Suprapubic skin (tissue), 4 donors: ENCODE data around the gene SLC38A1. TPM values are rescaled to one million over a fixed set of nuclear protein-coding genes. Genes with fewer than 3 reads are reported as not detected.

ENCODE experiments used
- DNase-seq, 2 donors: peaks; one replicate each; pipeline ENCODE4 v3.0.0-alpha.2; 2019; ENCODE audit warnings: low spot score in 2 of 2
- H3K27ac ChIP-seq: fragments of 200-600 bp; sonication (generic); one replicate; pipeline ENCODE4 v1.5.1; 2019
- H3K27me3 ChIP-seq: fragments of 200-600 bp; sonication (generic); one replicate; pipeline ENCODE4 v1.5.1; 2019
- H3K36me3 ChIP-seq: fragments of 200-600 bp; sonication (generic); one replicate; pipeline ENCODE4 v1.5.1; 2019
- H3K4me1 ChIP-seq: fragments of 200-600 bp; sonication (generic); one replicate; pipeline ENCODE4 v1.5.1; 2019
- H3K4me3 ChIP-seq: fragments of 200-600 bp; sonication (generic); one replicate; pipeline ENCODE4 v1.5.1; 2019; ENCODE audit warnings: mild to moderate bottlenecking
- H3K9me3 ChIP-seq: fragments of 200-600 bp; sonication (generic); one replicate; pipeline ENCODE4 v1.5.1; 2019
- EP300 ChIP-seq: sonication (generic); formaldehyde crosslinking; IDR thresholded peaks from one replicate; pipeline ENCODE4 v1.6.1; 2017; ENCODE audit warnings: antibody characterized with exemption
- POLR2A ChIP-seq, 2 donors: fragments of 450-650 bp; IDR thresholded peaks; one replicate each; pipeline ENCODE4 v1.6.1; 2017; ENCODE audit warnings: antibody characterized with exemption in 2 of 2, mild to moderate bottlenecking in 2 of 2, moderate library complexity in 2 of 2
- POLR2AphosphoS5 ChIP-seq, 3 donors: sonication (generic); formaldehyde crosslinking; IDR thresholded peaks; one replicate each; pipeline ENCODE4 v1.6.1; 2017; ENCODE audit warnings: antibody characterized with exemption in 3 of 3
- WGBS: methylation state at CpG from one replicate; pipeline ENCODE4 v1.1.5; 2018; 5-methylcytosine and 5-hydroxymethylcytosine counted together
- total RNA-seq, 4 donors: library from RNA; depleted of rRNA; stranded (reverse); fragments of >200 nt; gene quantifications; one replicate each; pipeline ENCODE4 v1.1.0, GENCODE V29; 2016
- TF ChIP-seq, protein P1 (sequence below), 2 donors: fragments of 200-600 bp in 1 of 2; fragments of 450-650 bp in 1 of 2; sonication (generic) in 1 of 2; IDR thresholded peaks; one replicate each; pipeline ENCODE4 v1.5.1; 2016 to 2019; ENCODE audit warnings: antibody characterized with exemption in 2 of 2, mild to moderate bottlenecking in 1 of 2, moderate library complexity in 1 of 2

Gene SLC38A1
- total RNA-seq, 4 donors from 2014 or later: 96.2 to 110 (median 102) TPM

DNA sequence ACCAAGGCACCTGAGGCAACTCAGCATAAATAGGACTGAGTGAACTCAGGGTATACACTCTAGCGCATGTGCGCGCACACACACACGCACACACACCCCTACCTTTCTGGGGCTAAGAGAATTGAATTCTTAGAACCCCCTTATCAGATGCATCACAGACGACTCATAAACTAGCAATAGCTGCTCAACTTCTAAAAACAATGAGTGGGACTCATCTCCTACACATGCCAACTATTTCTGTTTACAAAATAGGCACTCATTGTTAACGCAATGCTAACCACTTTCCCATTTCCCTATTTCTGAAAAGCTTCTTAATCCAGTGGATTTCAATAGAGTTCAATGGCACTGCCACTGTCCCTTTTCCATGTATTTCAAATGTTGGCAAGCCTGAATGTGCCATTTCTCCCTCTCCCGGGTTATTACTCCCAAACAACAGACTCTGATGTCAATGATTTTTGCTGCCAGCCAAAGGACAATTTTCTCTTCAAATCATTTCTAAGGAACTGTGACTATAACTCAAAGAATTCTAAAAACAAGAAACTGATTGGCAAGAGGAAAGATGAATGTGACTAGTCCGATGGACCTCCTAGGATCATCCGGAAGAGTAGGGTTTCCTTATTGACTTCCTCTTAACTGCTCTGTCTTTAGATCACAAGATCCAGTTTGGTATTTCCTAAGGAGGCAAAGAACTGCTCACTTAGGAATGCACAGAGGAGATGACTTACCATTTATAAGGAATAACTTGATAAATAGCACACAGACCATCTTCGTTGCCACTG, 48.8 kb downstream of the SLC38A1 start:
- Histone ChIP-seq H3K9me3 (no peaks in the 10 kb centered on the region), H3K4me3 (no peak overlapping the region), H3K36me3 (no peaks in the 10 kb centered on the region), H3K4me1 (peaks cover 62% of the 10 kb centered on the region), H3K27me3 (no peaks in the 10 kb centered on the region), H3K27ac (peak overlapping the region; percentile 28)
- 42% methylated on average over 10 of the region's 10 CpGs for WGBS
- DNase-seq: no peak
- TF ChIP-seq POLR2AphosphoS5 (IDR thresholded peaks at IDR 0.05) (no peak), POLR2A (IDR thresholded peaks at IDR 0.05) (no peak), EP300 (no peak)
- TF ChIP-seq, protein P1, sequence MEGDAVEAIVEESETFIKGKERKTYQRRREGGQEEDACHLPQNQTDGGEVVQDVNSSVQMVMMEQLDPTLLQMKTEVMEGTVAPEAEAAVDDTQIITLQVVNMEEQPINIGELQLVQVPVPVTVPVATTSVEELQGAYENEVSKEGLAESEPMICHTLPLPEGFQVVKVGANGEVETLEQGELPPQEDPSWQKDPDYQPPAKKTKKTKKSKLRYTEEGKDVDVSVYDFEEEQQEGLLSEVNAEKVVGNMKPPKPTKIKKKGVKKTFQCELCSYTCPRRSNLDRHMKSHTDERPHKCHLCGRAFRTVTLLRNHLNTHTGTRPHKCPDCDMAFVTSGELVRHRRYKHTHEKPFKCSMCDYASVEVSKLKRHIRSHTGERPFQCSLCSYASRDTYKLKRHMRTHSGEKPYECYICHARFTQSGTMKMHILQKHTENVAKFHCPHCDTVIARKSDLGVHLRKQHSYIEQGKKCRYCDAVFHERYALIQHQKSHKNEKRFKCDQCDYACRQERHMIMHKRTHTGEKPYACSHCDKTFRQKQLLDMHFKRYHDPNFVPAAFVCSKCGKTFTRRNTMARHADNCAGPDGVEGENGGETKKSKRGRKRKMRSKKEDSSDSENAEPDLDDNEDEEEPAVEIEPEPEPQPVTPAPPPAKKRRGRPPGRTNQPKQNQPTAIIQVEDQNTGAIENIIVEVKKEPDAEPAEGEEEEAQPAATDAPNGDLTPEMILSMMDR (IDR thresholded peaks at IDR 0.05): no peak

DNA sequence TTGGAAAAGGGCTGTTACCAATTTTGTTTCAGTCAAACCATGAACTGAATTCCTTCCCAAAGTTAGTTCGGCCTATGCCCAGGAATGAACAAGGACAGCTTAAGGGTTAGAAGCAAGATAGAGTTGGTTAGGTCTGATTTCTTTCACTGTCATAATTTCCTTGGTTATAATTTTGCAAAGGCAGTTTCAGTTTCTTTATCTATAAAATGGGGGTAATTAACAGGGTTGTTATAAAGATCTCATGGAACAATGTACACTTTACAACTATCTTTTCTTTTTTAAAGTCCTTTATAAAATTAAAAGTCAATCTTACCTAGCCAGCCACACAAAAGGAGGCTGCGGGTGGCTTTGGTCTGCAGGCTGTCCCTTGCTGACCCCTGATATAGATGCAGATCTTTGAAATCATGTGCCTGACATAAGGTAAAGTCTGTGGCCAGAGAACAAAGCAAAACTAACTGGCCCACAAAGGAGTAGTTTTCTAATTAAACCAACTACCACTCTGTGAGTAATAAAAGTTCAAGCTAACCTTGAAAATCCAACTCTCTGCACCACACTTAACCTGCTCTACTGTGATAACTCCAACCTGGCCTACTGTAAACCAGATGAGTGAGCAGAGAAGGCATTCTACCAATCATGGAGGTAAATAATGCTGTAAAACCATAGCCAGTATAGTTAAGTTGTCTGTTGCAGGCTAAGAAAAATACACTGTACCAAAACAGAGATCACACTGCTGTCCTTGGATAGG, 49.5 kb downstream of the SLC38A1 start:
- Histone ChIP-seq H3K27me3 (no peaks in the 10 kb centered on the region), H3K9me3 (no peaks in the 10 kb centered on the region), H3K4me3 (no peak overlapping the region), H3K36me3 (no peaks in the 10 kb centered on the region), H3K4me1 (peaks cover 54% of the 10 kb centered on the region), H3K27ac (peak overlapping the region; percentile 55)
- 79% methylated on average over 2 of the region's 2 CpGs for WGBS
- no peak for DNase-seq
- TF ChIP-seq POLR2A (IDR thresholded peaks at IDR 0.05): no peak
- TF ChIP-seq POLR2AphosphoS5 (IDR thresholded peaks at IDR 0.05): no peak
- TF ChIP-seq, protein P1 (IDR thresholded peaks at IDR 0.05): no peak
- TF ChIP-seq EP300: no peak

DNA sequence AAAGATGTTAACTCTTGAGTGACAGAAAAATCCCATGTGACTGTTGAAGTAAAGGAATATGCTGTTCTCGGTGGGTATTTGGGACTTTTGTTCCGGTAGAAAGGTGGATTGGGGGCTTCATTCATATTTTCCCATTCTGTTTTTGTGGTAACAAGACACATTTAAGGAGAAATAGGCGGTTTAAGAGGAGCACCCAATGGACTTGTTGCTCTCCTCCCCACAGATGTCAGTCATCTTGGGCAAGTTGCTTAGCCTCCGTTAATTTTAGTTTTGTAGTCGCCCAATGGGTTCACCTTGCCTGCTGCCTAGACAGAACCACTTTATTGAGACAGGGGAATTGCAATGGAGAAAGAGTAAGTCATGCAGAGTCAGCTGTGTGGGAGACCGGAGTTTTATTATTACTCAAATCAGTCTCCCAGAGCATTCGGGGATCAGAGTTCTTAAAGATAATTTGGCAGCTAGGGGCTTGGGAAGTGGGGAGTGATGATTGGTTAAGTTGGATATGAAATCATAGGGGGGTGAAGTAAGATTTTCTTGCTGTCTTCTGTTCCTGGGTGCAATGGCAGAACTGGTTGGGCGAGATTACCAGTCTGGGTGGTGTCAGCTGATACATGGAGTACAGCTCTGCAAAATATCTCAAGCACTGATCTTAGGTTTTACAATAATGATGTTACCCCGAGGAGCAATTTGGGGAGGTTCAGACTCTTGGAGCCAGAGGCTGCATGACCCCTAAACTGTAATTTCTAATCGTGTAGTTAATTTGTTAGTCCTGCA, 50.3 kb downstream of the SLC38A1 start:
- H3K4me3 ChIP-seq: no peak overlapping the region
- TF ChIP-seq, protein P1 (IDR thresholded peaks at IDR 0.05): no peak
- TF ChIP-seq EP300 (no peak), POLR2A (IDR thresholded peaks at IDR 0.05) (no peak), POLR2AphosphoS5 (IDR thresholded peaks at IDR 0.05) (no peak)
- H3K27ac ChIP-seq: peak overlapping the region; percentile 55
- H3K36me3 ChIP-seq: no peaks in the 10 kb centered on the region
- H3K27me3 ChIP-seq: no peaks in the 10 kb centered on the region
- H3K4me1 ChIP-seq: peaks cover 47% of the 10 kb centered on the region
- WGBS: 61% methylated on average over 10 of the region's 10 CpGs
- H3K9me3 ChIP-seq: no peaks in the 10 kb centered on the region
- DNase-seq: no peak

DNA sequence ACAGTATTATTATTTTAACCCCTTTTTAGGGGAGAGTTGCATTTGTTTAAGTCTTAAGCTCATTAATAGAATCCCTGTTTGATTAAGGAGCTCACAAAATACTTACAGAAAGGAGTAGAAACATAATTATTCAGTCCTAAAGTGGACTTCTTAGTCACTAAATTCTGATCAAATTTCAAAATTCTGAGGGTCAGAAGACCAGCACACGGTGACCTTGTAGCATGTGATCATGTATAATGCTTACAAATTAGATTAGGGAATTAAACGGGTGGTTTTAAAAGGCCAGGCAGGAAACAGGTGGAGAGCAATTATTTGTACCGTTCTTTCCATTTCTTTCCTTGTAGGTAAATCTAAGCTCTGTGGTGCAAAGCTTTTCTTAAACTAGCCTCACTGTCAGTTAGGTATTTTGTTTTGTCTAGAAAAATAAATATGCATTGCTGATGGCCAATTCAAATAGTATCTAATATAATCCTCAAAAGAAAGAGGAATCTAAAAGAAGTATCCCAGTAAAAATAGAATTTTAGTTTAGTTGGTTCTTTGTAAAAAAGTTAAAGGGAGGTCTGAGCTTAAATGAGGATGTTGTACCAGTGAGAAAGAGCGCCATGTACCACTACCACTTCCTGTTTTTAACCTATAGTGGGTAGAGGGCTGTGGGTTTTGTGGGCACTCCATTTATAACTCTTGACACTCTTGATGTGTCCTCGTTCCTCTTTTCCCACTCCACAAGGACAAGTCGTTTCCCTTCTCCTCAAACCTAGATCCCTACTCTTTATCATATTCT, 51.1 kb downstream of the SLC38A1 start:
- Histone ChIP-seq H3K36me3 (no peaks in the 10 kb centered on the region), H3K27ac (peak overlapping the region; percentile 55), H3K9me3 (no peaks in the 10 kb centered on the region), H3K4me3 (no peak overlapping the region), H3K4me1 (peaks cover 47% of the 10 kb centered on the region), H3K27me3 (no peaks in the 10 kb centered on the region)
- TF ChIP-seq, protein P1 (IDR thresholded peaks at IDR 0.05): no peak
- no peak for TF ChIP-seq POLR2AphosphoS5 (IDR thresholded peaks at IDR 0.05)
- WGBS: 71% methylated on average over 6 of the region's 6 CpGs
- no peak for DNase-seq
